K562 (cell line): ENCODE data around the gene CGN. TPM values are rescaled to one million over a fixed set of nuclear protein-coding genes. Genes with fewer than 3 reads are reported as not detected.

Experiments used
- ARNT ChIP-seq, 2 experiments: fragments of 450-650 bp; IDR thresholded peaks; 2 replicates each; pipeline ENCODE4 v1.6.1; 2016; ENCODE audit warnings: mild to moderate bottlenecking in 1 of 2
- PBX2 ChIP-seq, 2 experiments: IDR thresholded peaks in 1 of 2; conservative IDR thresholded peaks in 1 of 2; 2 replicates each; pipeline ENCODE4 v1.6.1; 2016; ENCODE audit warnings: low read depth in 2 of 2, mild to moderate bottlenecking in 1 of 2, missing compliant biosample characterization in 1 of 2, missing genetic modification characterization in 1 of 2, moderate library complexity in 1 of 2
- RERE ChIP-seq: sonication (generic); formaldehyde crosslinking; IDR thresholded peaks from 2 replicates; pipeline ENCODE4 v1.8.0; 2023; ENCODE audit warnings: missing genetic modification reagents, mild to moderate bottlenecking, borderline replicate concordance
- polyA plus RNA-seq, 8 experiments: library from polyadenylated mRNA; depleted of rRNA in 4 of 8; stranded (reverse) in 5 of 8; unstranded in 3 of 8; fragments of >200 nt; fragmentation: Nextera tagmentation in 2 of 8; fragmentation: Illumina TruSeq in 1 of 8; extraction: Ambion mirVana in 2 of 8; extraction: Trizol in 1 of 8; gene quantifications; 2 replicates each; pipeline versions ENCODE4 v1.2.1 to v1.2.3, GENCODE V29; 2011 to 2014; ENCODE audit warnings: inconsistent platforms in 1 of 8, missing spikeins in 1 of 8
- total RNA-seq, 7 experiments: library from RNA; depleted of rRNA in 6 of 7; stranded (reverse); fragments of >200 nt in 6 of 7; fragmentation: Illumina TruSeq in 2 of 7; extraction: Trizol in 2 of 7; gene quantifications; 2 replicates each; pipeline versions ENCODE4 v1.2.1 to v1.2.3, GENCODE V29; 2011 to 2021; ENCODE audit warnings: low replicate concordance in 1 of 7

Gene CGN
- total and polyA plus RNA-seq, 9 of the 15 experiments (the other 6 are each of a cell fraction or from before 2014, with no cell fraction given) = 0.03 to 1.4 (median 0.14) TPM; not detected in 2

GRCh38 chr1:151516031-151516511 lies 4.9 kb downstream of the CGN start (continued):
- TF ChIP-seq RERE (CRISPR knock-in tag) (no peak), PBX2 (CRISPR knock-in tag; IDR thresholded peaks at IDR 0.05; ENCODE audit: low read depth) (no peak), PBX2 (tag; conservative IDR thresholded peaks at IDR 0.05; ENCODE audit: low read depth) (no peak), ARNT (IDR thresholded peaks at IDR 0.05) (no peak)
